Measurements from ENCODE around the gene SDK1.

- TF ChIP-seq CTCF (IDR thresholded peaks at IDR 0.05) (no peak), MAX (IDR thresholded peaks at IDR 0.05) (no peak), POLR2A (IDR thresholded peaks at IDR 0.05; ENCODE audit: low read length) (no peak), EP300 (IDR thresholded peaks at IDR 0.05) (no peak), RCOR1 (IDR thresholded peaks at IDR 0.05; ENCODE audit: low read depth, low read length) (no peak), HDAC2 (IDR thresholded peaks at IDR 0.05) (no peak), ELK1 (IDR thresholded peaks at IDR 0.05; ENCODE audit: low read depth, low read length) (no peak), USF2 (IDR thresholded peaks at IDR 0.05) (no peak)
Measured at GRCh38 chr7:4010061-4010605, 709.1 kb downstream of the SDK1 start.

All from A549 (cell line).